DMS114 treated with DMSO at 0.1 percent for 48 hours (cell line): ENCODE results near the gene GLMN.
A peak's percentile ranks its signal among the peaks of the same experiment; 100 is the strongest.

ENCODE experiments used
- DNase-seq: peaks from one replicate; lab custom pipeline; 2025; ENCODE audit not compliant: unreplicated experiment; lab: John Stamatoyannopoulos, UW

Gene GLMN

DNA sequence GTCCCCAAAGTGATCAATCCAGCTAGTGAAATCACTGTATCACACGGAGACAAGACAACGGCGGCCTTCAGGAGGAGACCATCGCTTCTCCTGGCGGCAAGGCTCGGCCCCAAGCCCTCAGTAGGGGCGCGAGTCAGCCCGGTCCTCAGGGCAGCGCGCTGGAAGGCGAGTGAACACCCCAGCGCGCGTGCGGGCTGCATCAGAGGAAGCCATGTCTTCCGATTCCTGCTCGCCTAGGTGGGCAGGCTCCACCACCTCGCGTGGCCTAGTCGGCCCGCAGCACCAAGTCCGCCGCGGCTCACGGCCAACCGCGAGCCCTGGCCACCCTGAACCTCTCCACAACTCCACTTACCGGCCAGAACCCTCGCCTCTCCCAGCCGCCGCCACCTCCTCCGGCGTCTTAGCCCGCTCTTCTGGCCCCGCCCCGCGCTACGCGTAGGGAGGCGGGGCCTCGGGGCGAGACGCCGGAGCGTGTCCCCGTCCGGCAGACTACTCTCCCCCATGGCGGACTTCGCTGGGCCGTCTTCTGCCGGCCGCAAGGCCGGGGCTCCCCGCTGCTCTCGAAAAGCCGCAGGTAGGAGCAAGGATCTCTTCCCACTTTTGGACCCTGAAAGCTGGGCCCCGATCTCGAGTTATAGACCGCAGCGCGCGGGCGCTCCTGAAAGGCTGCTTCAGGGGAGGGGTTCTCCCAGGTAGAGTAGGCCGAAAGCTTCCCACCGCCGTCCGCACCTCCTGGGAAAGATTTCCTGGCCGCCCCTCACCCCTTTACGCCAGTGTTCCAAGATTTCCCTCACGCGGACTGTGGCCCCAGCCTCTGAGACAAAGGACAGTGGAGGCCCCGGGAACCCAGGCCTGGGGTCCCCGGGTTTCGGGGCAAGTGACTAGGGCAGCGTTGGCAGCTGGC lies at the start of gene GLMN, which contains the start of gene RPAP2:
TSS of gene GLMN (minus strand) at position 415 of the 904 bp plus-strand sequence. CDS start 988 bp downstream, outside the sequence.
TSS of gene RPAP2 (plus strand) at position 487 of the 904 bp plus-strand sequence. CDS start at position 502, 15 bp downstream.
- DNase-seq = peak; percentile 83

GRCh38 chr1:92346866-92347640 lies 48.3 kb upstream of the GLMN start:
- no peak for DNase-seq

DNA sequence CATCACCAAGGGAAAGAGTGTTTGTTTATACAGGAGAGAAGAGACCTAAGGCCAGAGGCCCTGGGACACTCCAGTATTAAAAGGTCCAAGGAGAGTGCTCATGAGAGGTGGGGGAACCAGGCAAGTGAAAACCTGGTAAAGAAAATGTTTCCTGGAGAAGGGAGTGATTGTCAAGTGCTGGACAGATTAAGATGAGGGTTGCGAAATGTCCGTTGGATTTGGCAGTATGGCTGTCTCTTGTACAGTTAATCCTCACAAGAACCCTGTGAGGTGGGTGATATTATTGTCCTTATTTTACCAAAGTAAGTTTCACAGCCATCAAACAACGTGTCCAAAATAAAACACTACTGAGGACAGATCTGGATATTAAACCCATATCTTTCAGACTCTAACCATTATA lies 44.3 kb upstream of the GLMN start:
- no peak for DNase-seq

GRCh38 chr1:92342401-92342800 lies 43.6 kb upstream of the GLMN start:
- no peak for DNase-seq

DNA sequence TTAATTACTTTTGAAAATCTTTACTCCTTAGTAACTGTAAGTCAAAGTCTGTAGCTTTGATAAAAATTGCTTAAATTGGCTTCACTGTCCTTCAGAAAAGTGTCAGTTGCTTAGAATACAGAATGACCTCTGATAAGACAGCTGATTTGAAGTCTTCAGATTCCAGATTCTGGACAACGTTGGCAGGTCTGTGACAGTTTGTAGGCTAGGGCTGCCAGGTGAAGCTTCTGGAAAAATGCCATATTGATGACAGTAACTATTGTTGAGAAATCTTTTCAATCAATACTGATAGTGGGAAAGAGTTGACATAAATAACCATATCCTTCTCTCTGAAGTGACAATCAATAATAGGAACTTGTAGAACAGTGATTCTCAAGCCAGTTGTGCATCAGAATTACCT lies 41.4 kb upstream of the GLMN start:
- no peak for DNase-seq

DNA sequence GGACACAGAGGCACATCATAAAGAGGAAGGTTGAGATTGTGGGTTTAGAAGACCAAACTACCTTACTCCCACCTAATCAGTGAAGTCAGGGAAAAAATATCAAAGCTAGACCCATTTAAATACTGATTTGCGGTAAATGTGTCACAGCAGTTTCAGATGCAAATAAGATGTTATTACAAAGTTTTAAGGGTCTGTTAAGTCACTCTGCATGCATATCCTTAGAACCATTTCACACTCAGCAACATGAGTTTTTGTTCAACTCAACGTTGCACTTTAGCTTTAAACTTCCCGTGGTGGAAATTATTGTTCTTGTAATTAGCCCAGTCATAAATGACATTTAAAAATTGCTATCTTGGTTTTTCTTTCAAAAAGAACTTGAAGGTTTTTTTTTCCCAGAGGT lies 34.9 kb upstream of the GLMN start:
- no peak for DNase-seq

DNA sequence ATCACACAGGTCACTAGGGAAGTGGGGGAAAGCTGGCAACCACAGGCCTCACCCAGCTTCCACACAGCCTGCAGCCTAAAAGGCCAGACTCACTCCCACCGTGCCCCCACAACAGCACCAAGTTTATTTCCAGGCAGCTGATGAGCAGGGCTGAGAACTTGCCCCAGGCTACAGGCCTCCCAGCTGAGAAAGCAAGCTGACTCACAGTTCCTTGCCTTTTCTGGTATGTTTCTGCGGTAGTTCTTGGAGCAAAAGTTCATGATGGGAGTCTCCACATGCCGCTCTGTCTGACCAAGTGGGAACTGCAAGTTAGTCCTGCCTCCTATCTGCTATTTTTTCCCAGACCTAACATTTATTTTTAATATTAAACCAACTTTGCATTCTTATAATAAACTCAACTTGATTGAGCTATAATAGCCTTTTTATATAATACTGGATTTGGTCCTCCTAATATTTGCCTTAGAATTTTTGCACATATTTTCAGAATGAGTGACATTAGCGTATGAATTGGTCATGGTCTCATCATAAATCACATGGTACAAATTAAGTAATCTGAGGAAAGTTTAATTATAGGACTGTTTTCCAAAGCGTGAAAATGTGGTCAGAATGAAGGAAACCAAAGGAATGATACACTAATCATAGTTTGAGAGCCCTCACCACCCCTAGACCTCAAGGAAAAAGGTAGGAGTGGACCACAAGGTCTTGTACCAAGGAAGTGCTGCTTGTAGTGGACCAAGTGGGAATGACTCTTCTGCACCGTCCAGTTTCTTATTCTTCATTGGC lies 30.8 kb upstream of the GLMN start:
- no peak for DNase-seq

DNA sequence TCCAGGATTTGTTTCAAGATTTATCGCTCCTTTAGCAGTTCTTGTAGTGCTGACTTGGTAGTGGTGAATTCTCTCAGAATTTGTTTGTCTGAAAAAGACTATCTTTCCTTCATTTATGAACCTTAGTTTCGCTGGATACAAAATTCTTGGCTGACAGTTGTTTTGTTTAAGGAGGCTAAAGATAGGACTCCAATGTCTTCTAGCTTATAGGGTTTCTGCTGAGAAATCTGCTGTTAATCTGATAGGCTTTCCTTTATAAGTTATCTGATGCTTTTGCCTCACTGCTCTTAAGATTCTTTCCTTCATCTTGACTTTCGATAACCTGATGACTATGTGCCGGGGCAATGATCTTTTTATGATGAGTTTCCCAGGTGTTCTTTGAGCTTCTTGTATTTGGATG lies 29.0 kb upstream of the GLMN start:
- no peak for DNase-seq

DNA sequence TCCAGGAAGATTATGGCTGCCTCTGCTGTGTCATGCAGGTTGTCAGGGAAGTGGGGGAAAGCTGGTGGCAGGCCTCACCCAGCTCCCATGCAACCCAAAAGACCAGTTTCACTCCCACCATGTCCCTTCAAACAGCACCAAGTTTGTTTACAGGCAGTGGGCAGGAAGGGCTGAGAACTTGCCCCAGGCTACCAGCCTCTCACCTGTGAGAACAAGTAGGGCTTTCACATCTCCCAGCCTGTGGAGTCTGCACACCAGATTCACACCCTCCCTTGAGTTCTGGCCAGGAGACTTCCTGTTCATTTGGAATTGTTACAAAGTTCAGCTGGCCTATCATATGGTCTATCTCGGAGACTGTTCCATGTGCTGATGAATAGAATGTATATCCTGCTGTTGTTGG lies 27.9 kb upstream of the GLMN start:
- no peak for DNase-seq

GRCh38 chr1:92324784-92325183 lies 26.0 kb upstream of the GLMN start:
- DNase-seq = no peak

- no peak for DNase-seq
Measured at GRCh38 chr1:92323473-92324453, 25.0 kb upstream of the GLMN start.

DNA sequence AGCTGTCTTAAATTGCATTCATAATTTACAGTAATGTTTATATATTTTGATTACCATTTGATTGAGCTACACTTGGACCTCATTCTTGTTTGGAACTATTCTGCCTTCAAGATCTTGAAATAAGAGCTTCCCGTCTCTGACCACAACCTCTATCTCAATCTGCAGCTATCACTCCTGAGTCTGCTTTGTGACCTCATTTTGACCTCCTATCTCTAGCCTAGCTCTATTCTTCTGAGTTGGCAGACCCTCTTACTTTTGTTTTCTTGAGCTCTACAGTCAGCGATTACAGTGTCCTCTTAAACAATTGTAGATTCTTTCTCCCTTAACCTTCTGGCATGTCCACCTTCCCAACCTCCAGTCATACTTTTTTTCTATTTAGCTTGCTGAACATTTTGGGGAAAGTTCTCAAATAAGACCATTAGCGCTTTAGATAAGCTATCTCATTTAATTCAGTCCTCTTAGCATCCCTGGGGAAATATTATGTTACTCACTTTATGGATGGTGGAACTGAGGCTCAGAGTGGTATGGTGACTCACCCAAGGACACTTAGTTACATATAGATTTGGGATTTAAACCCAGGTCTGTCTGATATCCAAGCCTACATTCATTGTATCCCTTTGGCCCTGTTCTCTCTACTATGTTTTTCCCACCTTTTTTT lies 19.2 kb upstream of the GLMN start:
- no peak for DNase-seq

GRCh38 chr1:92315766-92316599 lies 17.2 kb upstream of the GLMN start:
- DNase-seq = no peak

DNA sequence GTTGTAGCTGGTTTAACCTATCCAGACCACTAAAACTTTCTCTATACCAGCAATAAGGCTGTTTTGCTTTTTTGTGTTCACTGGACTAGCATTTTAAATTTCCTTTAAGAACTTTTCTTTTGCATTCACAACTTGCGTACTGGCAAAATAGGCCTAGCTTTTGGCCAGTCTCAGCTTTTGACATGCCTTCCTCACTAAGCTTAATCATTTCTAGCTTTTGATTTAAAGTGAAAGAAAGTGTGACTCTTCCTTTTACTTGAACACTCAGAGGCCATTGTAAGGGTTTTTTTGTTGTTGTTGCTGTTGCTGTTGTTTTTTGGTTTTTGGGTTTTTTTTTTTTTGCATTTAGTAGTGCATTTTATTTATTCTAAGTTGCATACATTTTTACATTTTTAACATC lies 15.2 kb upstream of the GLMN start:
- no peak for DNase-seq

DNA sequence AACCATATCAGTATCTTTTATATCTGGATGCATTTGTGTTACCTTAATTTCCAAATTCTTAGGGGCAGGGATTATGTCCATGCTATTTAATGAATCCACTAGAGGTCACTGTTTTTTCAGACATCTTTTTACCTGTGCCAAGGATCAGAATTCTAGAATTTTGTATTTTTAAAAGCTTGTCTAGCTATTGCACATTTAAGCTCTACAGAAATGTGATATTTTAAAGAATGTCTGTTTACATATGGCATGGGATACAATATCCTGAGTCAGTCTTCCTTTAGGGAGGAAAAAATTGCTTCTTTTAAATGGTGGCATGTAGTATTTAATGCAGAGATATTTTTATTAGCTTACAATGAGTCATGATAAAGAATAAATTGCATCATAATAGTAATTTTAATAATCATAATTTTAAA lies 11.4 kb upstream of the GLMN start:
- peak; percentile 23 for DNase-seq

DNA sequence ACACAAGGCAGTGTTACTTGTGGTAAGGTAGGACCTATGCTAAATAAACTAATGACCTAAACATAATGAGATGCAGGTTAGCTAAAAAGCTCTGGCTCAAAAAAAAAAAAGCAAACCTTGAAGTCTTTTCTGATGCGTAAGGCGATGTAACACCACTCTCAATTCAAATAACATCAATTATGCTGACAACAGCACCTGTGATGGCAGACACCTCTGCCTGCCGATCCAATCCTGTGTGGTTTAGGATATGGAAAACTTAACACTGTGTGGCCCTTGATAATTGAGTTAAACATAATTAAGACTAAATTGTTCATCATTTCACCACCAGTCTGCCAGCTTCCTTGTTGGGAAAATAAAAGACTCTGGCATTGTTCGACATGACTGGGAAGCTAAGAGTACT lies 9.2 kb upstream of the GLMN start:
- no peak for DNase-seq

DNA sequence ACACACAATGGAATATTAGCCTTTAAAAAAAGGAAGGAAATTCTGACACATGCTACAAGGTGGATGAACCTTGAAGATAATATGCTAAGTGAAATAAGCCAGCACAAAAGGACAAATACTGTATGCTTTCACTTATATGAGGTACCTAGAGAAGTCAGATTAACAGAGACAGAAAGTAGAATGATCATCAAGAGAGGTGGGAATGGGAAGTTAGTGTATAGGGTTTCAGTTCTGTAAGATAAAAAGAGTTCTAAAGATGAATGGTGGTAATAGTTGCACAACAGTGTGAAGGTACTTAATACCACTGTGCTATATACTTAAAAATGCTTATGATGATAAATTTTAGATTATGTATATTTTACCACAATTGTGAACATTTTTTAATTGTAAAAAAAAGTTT lies 7.2 kb upstream of the GLMN start:
- DNase-seq = no peak

GRCh38 chr1:92301021-92301420 lies 2.2 kb upstream of the GLMN start:
- DNase-seq = no peak
